IMR-90 (cell line): ENCODE results near the gene SLC4A2. TPM values are rescaled to one million over a fixed set of nuclear protein-coding genes. Genes with fewer than 3 reads are reported as not detected.
A peak's percentile ranks its signal among the peaks of the same experiment; 100 is the strongest.

Source experiments
- ATAC-seq: fragments of 200-7000 bp; cut with Tn5 transposase; 2 replicates; pipeline ENCODE4 v1.9.1; 2020; ENCODE audit warnings: low read depth, mild to moderate bottlenecking, moderate library complexity
- BruUV-seq: library from RNA; stranded (reverse); fragments of 400-500 nt; replicated peaks from 2 replicates; lab custom pipeline; 2021; lab: Mats Ljungman, UMichigan
- CTCF ChIA-PET: fragments of 300-600 bp; formaldehyde crosslinking; extraction: SDS; loops from one replicate; lab custom pipeline; 2021; ENCODE audit warnings: antibody characterized with exemption; lab: Yijun Ruan, JAX
- POLR2A ChIA-PET: fragments of 300-600 bp; sonication (Branson Sonifier 250); formaldehyde crosslinking; loops from one replicate; lab custom pipeline; 2022; ENCODE audit warnings: antibody characterized with exemption; ENCODE audit not compliant: unreplicated experiment; lab: Charles Lee
- DNase-seq: peaks from one replicate; pipeline ENCODE4 v3.0.0; 2013
- H2AFZ ChIP-seq: replicated peaks from 2 replicates; pipeline ENCODE3; 2013; ENCODE audit warnings: low read length, mild to moderate bottlenecking; ENCODE audit not compliant: poor library complexity
- H2AK5ac ChIP-seq: 2 replicates; pipeline ENCODE4 v1.6.1; 2013; ENCODE audit warnings: low read depth, low read length, inconsistent platforms
- H2AK9ac ChIP-seq: replicated peaks from 2 replicates; pipeline ENCODE3; 2013; ENCODE audit warnings: mild to moderate bottlenecking, low read depth, low read length, moderate library complexity; ENCODE audit not compliant: poor library complexity
- H2BK120ac ChIP-seq: 2 replicates; pipeline ENCODE4 v1.6.1; 2013; ENCODE audit warnings: low read depth, low read length, inconsistent platforms
- H2BK15ac ChIP-seq: 3 replicates; pipeline ENCODE4 v1.6.1; 2013; ENCODE audit warnings: low read depth, low read length, inconsistent platforms
- H2BK20ac ChIP-seq: 2 replicates; pipeline ENCODE4 v1.6.1; 2013; ENCODE audit warnings: low read depth, mild to moderate bottlenecking, inconsistent platforms, low read length, moderate library complexity
- H2BK5ac ChIP-seq: 2 replicates; pipeline ENCODE4 v1.6.1; 2013; ENCODE audit warnings: mild to moderate bottlenecking, low read depth, low read length, inconsistent platforms; ENCODE audit not compliant: poor library complexity, severe bottlenecking
- H3K14ac ChIP-seq: replicated peaks from 2 replicates; pipeline ENCODE4 v1.6.1; 2013; ENCODE audit warnings: low read depth, low read length, inconsistent platforms
- H3K18ac ChIP-seq: 2 replicates; pipeline ENCODE4 v1.6.1; 2013; ENCODE audit warnings: low read depth, low read length, control low read depth
- H3K23ac ChIP-seq: 2 replicates; pipeline ENCODE4 v1.6.1; 2013; ENCODE audit warnings: low read depth, low read length, inconsistent platforms
- H3K27ac ChIP-seq: 2 replicates; pipeline ENCODE4 v1.5.1; 2013; ENCODE audit warnings: mild to moderate bottlenecking, control low read depth, low read length; ENCODE audit not compliant: insufficient read depth
- H3K27me3 ChIP-seq: 2 replicates; pipeline ENCODE4 v1.6.1; 2013; ENCODE audit warnings: low read length; ENCODE audit not compliant: control insufficient read depth, insufficient read depth
- H3K36me3 ChIP-seq: 2 replicates; pipeline ENCODE4 v1.6.1; 2013; ENCODE audit warnings: low read length, mixed read lengths; ENCODE audit not compliant: control insufficient read depth, insufficient read depth
- H3K4ac ChIP-seq: 2 replicates; pipeline ENCODE4 v1.6.1; 2013; ENCODE audit warnings: low read depth, low read length, inconsistent platforms
- H3K4me1 ChIP-seq: 2 replicates; pipeline ENCODE4 v1.6.1; 2013; ENCODE audit warnings: low read length, mixed read lengths; ENCODE audit not compliant: control insufficient read depth, insufficient read depth
- H3K4me2 ChIP-seq: 2 replicates; pipeline ENCODE4 v1.6.1; 2013; ENCODE audit warnings: low read depth, mild to moderate bottlenecking, control low read depth, low read length, moderate library complexity
- H3K4me3 ChIP-seq: 2 replicates; pipeline ENCODE4 v1.5.1; 2013; ENCODE audit warnings: low read depth, mild to moderate bottlenecking, control low read depth, low read length, moderate library complexity; ENCODE audit not compliant: insufficient read depth
- H3K56ac ChIP-seq: 2 replicates; pipeline ENCODE4 v1.6.1; 2013; ENCODE audit warnings: low read length, inconsistent platforms; ENCODE audit not compliant: insufficient read depth; ENCODE audit errors: extremely low read depth
- H3K79me1 ChIP-seq, 2 experiments: 2 replicates each; pipeline ENCODE4 v1.6.1; 2013; ENCODE audit warnings: low read length in 2 of 2, inconsistent platforms in 1 of 2, low read depth in 1 of 2
- H3K9ac ChIP-seq: 2 replicates; pipeline ENCODE4 v1.6.1; 2013; ENCODE audit warnings: low read depth, low read length, control low read depth
- H3K9me1 ChIP-seq: 2 replicates; pipeline ENCODE4 v1.6.1; 2013; ENCODE audit warnings: low read length, inconsistent platforms; ENCODE audit not compliant: insufficient read depth
- H3K9me3 ChIP-seq: 2 replicates; pipeline ENCODE4 v1.6.1; 2013; ENCODE audit warnings: low read length; ENCODE audit not compliant: control insufficient read depth, insufficient read depth
- H4K20me1 ChIP-seq: 2 replicates; pipeline ENCODE4 v1.6.1; 2013; ENCODE audit warnings: low read length, inconsistent platforms; ENCODE audit not compliant: insufficient read depth
- H4K5ac ChIP-seq: 2 replicates; pipeline ENCODE4 v1.6.1; 2013; ENCODE audit warnings: mild to moderate bottlenecking, low read depth, low read length, control low read depth
- H4K8ac ChIP-seq, 2 experiments: 2 replicates each; pipeline ENCODE4 v1.6.1; 2013; ENCODE audit warnings: low read depth in 2 of 2, low read length in 2 of 2, control low read depth in 1 of 2, inconsistent platforms in 1 of 2
- H4K91ac ChIP-seq: 2 replicates; pipeline ENCODE4 v1.6.1; 2013; ENCODE audit warnings: low read depth, low read length, inconsistent platforms; ENCODE audit not compliant: insufficient read depth
- WGBS, 2 experiments: methylation state at CpG; one replicate each; pipeline versions ENCODE4 v1.1.5 to v1.1.7; 2013; ENCODE audit warnings: missing lambda C conversion rate in 2 of 2; ENCODE audit not compliant: insufficient read length in 1 of 2; ENCODE audit errors: extremely low coverage in 2 of 2; 5-methylcytosine and 5-hydroxymethylcytosine counted together
- dilution Hi-C: fragments of 300-500 bp; cut with HindIII; formaldehyde crosslinking; loops from one replicate; pipeline ENCODE4 v1.14.3; 2018; ENCODE audit warnings: low sequenced_read_pairs; ENCODE audit not compliant: unreplicated experiment
- in situ Hi-C: fragments of 300-500 bp; cut with MboI; formaldehyde crosslinking; loops from 3 replicates; pipeline ENCODE4 v1.14.3; 2019; ENCODE audit warnings: low sequenced_read_pairs, inconsistent platforms, mixed read lengths
- intact Hi-C: fragments of 100-400 bp; cut with micrococcal nuclease; formaldehyde crosslinking; loops from 2 replicates; pipeline ENCODE4 v1.10.0; 2022
- polyA plus RNA-seq, 3 experiments: library from polyadenylated mRNA; depleted of rRNA; stranded (reverse); fragments of >200 nt; gene quantifications; 2 replicates each; pipeline ENCODE4 v1.2.3, GENCODE V29; 2012; ENCODE audit warnings: low replicate concordance in 1 of 3
- total RNA-seq: library from RNA; depleted of rRNA; stranded (reverse); fragments of >200 nt; gene quantifications from 2 replicates; pipeline ENCODE4 v1.2.3, GENCODE V29; 2012
- TF ChIP-seq, protein P1 (sequence below): conservative IDR thresholded peaks from 2 replicates; pipeline ENCODE4 v1.5.1; 2012; ENCODE audit warnings: mild to moderate bottlenecking, low read depth, low read length, improper control_type of control experiment

Gene SLC4A2
- total and polyA plus RNA-seq, 2 of the 4 experiments (the other 2 are of a cell fraction), result 29.6 to 91.0 TPM

- H2AK5ac ChIP-seq, result no peak overlapping the region
- H3K4ac ChIP-seq, result no peak overlapping the region
- no peak overlapping the region for H2BK5ac ChIP-seq
- no peak overlapping the region for H2BK20ac ChIP-seq
- H2BK120ac ChIP-seq, result no peak overlapping the region
- TF ChIP-seq, protein P1, sequence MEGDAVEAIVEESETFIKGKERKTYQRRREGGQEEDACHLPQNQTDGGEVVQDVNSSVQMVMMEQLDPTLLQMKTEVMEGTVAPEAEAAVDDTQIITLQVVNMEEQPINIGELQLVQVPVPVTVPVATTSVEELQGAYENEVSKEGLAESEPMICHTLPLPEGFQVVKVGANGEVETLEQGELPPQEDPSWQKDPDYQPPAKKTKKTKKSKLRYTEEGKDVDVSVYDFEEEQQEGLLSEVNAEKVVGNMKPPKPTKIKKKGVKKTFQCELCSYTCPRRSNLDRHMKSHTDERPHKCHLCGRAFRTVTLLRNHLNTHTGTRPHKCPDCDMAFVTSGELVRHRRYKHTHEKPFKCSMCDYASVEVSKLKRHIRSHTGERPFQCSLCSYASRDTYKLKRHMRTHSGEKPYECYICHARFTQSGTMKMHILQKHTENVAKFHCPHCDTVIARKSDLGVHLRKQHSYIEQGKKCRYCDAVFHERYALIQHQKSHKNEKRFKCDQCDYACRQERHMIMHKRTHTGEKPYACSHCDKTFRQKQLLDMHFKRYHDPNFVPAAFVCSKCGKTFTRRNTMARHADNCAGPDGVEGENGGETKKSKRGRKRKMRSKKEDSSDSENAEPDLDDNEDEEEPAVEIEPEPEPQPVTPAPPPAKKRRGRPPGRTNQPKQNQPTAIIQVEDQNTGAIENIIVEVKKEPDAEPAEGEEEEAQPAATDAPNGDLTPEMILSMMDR, result no peak
- CTCF ChIA-PET, result no interaction called here
- H3K18ac ChIP-seq, result no peak overlapping the region
- H3K79me1 ChIP-seq, result peaks cover 13 to 57% of the 10 kb centered on the region in 2 experiments; a peak in 3 of 4 replicates
- no peak overlapping the region for H2BK15ac ChIP-seq
- POLR2A ChIA-PET, result no interaction called here
- peaks cover 22% of the 10 kb centered on the region for H4K20me1 ChIP-seq
- H3K27me3 ChIP-seq, result no peaks in the 10 kb centered on the region
- no peak overlapping the region for H3K27ac ChIP-seq
- no peak overlapping the region for H3K23ac ChIP-seq
- H3K56ac ChIP-seq, result no peak overlapping the region
- no peak overlapping the region for H3K4me2 ChIP-seq
- H2AFZ ChIP-seq, result peak overlapping the region; percentile 19
- WGBS, 2 experiments, result no CpG with 5 or more reads among the region's 22 CpGs
- H3K9me1 ChIP-seq, result no peaks in the 10 kb centered on the region
- ATAC-seq, result no peak
- H4K91ac ChIP-seq, result no peak overlapping the region
- H3K14ac ChIP-seq, result no peak overlapping the region
- H3K36me3 ChIP-seq, result peaks cover 62% of the 10 kb centered on the region
- H3K4me3 ChIP-seq, result no peak overlapping the region
- dilution Hi-C loops, result no loop called here
- H3K4me1 ChIP-seq, result peaks cover 8% of the 10 kb centered on the region
- H3K9ac ChIP-seq, result no peak overlapping the region
- H2AK9ac ChIP-seq, result no peak overlapping the region
- H4K5ac ChIP-seq, result no peak overlapping the region
- H3K9me3 ChIP-seq, result no peaks in the 10 kb centered on the region
- intact Hi-C loops, result no loop called here
- TSS peak; percentile 81 for BruUV-seq
- in situ Hi-C loops, result no loop called here
- no peak for DNase-seq
- no peak overlapping the region for H4K8ac ChIP-seq
Measured at GRCh38 chr7:151075978-151076426, 16.6 kb downstream of the SLC4A2 start.
